ENCODE results near the gene BCAR1.
"Not testable (repeated sequence)": the region's sequence is repeated elsewhere in the genome, so short reads cannot be mapped to it uniquely, and the experiment has no call there.

The BCAR1 gene

DNA sequence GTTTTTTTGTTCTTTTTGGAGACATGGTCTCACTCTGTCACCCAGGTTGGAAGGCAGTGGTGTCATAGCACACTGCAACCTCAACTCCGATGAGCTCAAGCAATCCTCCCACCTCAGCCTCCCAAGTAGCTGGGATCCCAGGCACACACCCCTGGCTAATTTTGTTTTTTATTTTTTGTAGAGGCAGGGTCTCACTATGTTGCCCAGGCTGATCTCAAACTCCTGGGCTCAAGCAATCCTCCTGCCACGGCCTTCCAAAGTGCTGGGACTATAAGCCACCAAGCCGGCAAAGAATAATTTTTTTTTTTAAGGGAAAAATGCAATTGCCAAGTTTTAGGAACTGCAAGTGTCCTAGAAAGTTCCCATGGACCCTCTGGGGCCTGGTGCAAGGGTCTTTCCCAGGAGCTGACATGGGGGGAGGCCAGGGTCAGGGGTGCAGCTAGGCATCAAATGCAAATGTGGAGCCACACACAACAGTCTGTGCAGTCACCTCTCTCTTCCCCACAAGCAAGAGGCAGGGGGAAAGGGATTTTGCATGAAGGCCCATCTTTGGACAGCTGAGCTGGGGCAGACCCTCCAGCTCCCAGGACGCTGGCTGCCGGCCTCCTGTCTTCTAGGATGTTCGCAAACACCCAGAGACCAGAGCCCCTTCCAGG is 20.1 kb upstream of the BCAR1 start:
- DNase-seq: no peak

DNA sequence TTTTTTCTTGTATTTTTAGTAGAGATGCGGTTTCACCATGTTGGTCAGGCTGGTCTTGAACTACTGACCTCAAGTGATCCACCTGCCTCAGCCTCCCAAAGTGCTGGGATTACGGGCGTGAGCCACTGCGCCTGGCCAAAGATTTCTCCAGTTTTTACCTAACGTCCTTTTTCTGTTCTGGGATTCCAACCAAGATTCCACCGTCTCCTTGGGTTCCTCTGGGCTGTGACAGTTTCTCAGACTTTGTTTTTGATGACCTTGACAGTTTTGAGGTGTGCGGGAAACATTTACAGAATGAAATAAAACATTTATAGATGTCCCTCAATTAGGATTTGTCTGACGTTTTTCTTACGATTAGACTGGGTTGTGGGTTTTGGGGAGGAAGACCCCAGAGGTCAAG is 17.9 kb upstream of the BCAR1 start:
- DNase-seq: not testable (repeated sequence)

GRCh38 chr16:75267631-75268264 is 16.3 kb upstream of the BCAR1 start:
- no peak for DNase-seq

DNA sequence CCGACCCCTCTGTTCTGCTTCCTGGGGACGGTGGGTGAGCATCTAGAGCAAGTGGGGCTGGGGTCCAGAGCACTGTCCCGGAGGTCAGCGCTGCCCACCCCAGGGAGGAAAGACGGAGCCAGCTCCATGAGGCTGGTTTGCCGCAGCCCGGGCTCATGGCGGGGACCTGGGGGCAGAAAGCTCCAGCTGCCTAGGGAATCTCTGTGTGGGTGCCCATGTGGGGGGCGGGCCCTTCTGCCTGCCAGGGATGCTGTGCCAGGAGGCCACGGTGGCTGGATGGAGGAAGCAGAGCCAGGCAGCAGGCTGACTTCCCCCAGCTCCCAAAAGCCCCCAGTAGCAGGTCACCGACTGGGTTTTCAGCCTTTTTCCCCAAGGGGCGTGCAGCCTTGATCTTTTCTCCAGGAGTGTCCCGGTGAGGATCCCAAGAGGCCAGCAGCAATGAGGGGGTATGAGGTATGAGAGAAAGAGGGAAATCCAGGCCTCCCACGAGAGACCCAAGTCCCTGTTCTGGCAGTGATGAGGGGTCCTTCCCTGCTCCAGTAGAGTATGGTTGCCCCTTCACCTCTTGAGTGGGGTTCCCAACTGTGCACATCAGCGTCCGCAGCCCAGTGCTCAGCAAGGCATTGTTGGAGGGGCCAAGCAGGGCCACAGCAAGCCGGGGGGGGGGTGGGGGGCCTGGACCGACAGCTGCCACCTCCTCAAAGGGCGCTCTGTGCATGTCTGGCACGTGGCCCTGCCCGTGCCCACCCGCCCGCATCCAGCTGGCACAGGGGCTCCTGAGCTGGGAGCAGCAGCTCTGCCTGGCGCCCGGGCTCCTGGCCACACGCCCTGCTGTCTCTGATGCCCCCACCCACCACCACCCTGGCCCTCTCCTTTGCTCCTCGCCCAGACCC is 15.6 kb upstream of the BCAR1 start:
- DNase-seq: no peak

DNA sequence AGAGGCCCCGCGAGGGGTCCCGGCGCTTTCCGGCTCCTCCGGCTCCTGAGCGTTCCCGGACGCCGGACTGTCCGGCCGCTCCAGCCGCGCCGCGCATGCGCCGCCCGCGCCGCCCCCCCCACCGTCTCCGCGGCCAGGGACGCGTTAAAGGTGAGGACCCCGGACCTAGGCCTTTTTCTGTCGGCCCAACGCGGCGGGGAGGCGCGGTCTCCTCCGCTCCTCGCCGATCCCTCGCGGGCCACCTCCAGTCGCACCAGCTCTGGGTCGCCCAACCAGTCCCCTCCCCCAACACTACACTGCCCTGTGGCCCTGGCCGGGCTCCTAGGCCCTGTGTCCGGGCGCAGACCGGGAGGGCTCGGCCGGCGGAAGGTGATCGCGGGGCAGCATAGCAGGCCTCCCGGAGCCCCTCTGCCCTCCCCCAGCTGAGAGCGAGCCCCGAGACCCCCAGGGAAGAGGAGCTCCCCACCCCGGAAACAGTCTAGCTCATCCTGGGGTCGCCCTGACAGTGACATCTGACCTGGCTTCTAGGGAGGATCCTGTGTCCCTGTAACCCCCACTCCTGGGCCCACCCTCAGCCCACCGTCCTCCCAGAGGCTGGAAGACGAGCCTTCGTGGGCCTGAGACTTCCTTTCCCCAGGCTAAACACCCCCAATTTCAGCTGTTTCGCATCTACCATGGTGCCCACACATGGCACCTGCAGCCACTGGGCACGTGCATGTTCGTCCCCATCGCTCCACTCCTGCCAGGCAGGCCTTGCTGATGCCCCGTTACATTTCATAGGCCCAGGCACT is 14.7 kb upstream of the BCAR1 start:
- no peak for DNase-seq

- no peak for DNase-seq
Measured at GRCh38 chr16:75264999-75265910, 13.8 kb upstream of the BCAR1 start.

- DNase-seq: no peak
Measured at GRCh38 chr16:75264457-75264998, 13.1 kb upstream of the BCAR1 start.

- DNase-seq: no peak
Measured at GRCh38 chr16:75263963-75264445, 12.6 kb upstream of the BCAR1 start.

DNA sequence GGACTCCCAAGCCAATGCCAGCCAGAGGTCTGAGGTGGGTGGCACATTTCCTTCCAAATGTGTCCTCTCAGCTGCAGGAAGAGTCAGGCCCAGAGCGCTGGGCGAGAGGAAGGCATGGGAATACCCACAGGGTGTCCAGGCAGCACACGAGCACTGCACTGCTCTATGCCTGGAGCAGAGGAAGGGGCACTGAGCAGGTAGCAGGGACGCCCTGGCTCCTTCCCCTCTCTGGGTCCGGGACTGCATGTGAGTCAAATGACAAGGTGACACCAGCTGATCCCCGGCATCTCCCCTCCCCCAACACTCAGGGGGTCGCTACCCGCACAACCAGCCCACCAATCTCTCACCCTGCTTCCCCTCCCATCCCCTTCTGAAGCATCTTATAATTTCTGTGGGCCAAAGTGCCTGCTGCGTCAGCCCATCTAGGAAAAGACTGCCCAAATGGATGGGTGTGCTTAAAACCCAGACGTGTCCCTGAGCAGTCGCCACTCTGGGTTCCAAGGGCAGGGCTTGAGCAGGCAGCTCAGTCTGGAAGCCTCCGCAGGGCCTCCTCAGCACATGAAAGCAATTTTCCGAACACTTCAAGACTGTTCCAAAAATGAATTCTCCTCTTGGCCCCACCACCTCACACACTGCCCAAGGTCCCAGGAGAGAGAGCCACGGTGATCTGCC is 12.0 kb upstream of the BCAR1 start:
- DNase-seq: no peak

DNA sequence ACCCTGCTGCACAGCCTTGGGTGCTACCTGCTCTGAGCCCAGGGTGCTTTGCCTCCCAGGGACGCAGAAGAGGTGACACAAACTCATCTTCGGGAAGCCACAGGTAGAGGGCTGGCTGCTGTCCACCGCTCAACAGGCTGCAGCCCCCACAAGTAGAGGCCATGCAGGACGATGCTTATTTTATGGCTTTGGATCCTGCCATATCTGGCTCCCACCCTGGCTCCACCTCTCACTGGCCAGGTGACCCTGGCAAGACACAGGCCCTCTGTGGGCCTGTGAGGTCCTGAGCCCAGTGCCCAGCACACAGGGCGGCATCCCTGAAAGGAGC is 11.3 kb upstream of the BCAR1 start:
- no peak for DNase-seq

DNA sequence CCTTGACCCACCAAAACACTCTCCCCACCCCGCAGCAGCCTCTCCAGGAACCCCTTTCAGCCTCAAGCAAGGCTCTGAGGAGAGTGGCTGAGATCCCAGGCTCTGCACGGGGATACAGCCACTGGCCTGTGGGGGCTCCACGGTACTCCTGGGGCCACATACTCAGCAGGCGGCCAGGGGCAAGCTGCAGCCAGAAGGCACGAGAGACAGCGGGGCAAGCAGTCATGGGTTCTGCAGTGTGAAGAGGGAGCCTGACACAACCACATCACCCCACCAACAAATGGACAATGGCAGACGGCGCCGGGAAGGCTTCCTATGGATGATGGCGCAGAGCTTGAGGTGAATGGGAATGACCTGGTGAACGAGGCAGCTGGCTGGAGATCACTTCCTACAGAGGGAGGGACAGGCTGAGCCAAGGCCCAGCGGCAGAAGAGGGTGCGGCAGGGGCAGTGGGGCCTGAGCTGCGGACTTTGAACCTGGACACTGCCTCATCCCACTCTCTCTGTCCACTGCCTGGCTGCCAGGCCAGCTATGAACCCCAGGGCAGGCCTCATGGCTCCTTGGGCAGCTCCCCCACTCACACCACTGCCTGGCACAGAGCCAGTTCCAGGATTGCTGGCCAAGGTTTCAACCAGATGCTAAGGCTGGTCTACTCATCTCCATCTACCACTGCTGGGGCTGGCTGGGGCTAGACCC is 10.8 kb upstream of the BCAR1 start:
- DNase-seq: no peak

DNA sequence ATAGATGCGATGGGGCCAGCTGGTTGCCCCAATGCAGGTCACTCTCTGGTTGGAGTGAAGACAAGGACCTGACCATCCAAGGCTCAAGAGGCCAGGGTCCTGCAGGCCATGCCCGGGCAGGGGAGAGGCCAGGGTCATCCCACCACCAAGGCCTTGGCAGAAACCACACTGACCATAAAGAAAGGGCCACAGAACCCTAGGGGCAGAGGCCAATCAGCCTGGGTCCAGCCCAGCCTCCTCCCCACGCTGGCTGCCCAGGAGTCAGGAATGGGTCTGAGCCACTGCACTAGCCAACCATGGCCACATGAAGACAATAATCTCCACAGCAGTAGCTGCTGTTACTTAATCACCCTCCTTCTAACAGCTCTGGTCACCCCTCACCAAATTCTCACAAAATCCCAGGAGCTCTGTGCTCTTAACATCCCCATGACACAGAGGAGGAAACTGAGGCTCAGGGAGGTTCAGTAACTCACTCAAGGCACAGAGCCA is 10.2 kb upstream of the BCAR1 start:
- no peak for DNase-seq

DNA sequence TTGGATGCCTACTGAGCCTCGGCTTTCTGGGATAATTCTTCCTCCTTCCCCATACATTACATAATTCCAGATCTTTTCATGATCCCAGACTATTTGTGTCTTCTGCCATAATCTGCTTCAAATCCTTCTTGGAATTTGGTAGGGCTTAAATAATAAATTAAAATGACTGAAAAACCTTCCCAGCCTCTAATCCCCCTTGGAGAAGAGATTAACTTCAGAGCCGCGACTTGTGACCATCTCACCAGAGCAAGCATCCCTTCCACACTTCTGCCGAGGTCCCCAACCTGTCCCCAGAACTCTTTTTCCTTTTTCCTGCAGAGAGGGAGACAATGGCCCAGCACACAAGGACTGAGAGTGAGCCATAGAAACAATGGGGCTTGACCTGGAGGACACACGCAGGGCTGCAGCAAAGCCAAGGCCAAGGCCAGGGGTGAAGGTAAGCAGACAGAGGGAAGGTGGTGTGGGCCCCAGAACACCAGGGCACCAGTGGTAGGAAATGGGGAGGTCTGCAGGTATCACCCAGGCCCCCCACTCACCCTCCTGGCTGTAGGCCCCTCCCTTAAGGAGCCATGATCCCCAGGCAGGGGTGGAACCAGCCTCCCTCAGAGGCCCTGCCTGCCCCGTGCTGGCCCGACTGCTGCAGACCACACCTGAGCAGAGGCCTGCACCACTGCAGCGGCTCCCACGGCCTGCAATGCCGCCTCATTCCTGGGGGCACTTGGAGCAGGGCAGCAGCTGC is 9.6 kb upstream of the BCAR1 start:
- DNase-seq: no peak

DNA sequence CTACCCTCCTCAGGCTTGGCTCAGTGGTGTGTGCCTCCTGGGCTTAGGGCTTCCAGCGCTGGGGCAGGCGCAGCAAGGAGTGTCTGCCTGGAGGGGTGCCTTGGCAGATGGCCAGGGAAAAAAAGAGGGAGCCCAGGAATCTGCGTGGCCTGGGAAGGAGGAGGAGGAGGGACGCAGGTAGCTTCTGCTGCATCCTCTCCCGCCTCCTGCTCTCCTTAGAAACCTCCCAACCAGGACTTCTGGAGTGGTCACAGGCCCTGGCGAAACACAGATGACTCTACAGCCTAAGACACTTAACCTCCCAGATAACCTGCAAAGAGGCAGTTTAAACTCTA is 7.3 kb upstream of the BCAR1 start:
- DNase-seq: no peak

- DNase-seq: no peak
Measured at GRCh38 chr16:75257886-75258806, 6.7 kb upstream of the BCAR1 start.

GRCh38 chr16:75256696-75257343 is 5.4 kb upstream of the BCAR1 start:
- no peak for DNase-seq

GRCh38 chr16:75256059-75256571 is 4.7 kb upstream of the BCAR1 start:
- DNase-seq: no peak

GRCh38 chr16:75254359-75254837 is 3.0 kb upstream of the BCAR1 start:
- no peak for DNase-seq
